GM18870 (cell line): Measurements from ENCODE around the gene CRYBG1.
A peak's percentile ranks its signal among the peaks of the same experiment; 100 is the strongest.

Experiments used
- ATAC-seq: cut with Tn5 transposase; IDR thresholded peaks from one replicate; pipeline ENCODE4 v1.9.1; 2021; ENCODE audit warnings: moderate library complexity; ENCODE audit not compliant: unreplicated experiment

Gene CRYBG1

GRCh38 chr6:106520711-106521401 lies 160.3 kb downstream of the CRYBG1 start:
- peak; percentile 59 for ATAC-seq

GRCh38 chr6:106522562-106523250 lies 162.2 kb downstream of the CRYBG1 start:
- ATAC-seq: no peak

- peak; percentile 36 for ATAC-seq
Measured at GRCh38 chr6:106525107-106525881, 164.8 kb downstream of the CRYBG1 start.

- ATAC-seq: no peak
Measured at GRCh38 chr6:106525882-106526275, 165.4 kb downstream of the CRYBG1 start.

- no peak for ATAC-seq
Measured at GRCh38 chr6:106527117-106527516, 166.6 kb downstream of the CRYBG1 start.

GRCh38 chr6:106527979-106528378 lies 167.5 kb downstream of the CRYBG1 start:
- ATAC-seq: no peak

- ATAC-seq: no peak
Measured at GRCh38 chr6:106528521-106528920, 168.0 kb downstream of the CRYBG1 start.

GRCh38 chr6:106529438-106529837 lies 168.9 kb downstream of the CRYBG1 start:
- no peak for ATAC-seq

- no peak for ATAC-seq
Measured at GRCh38 chr6:106530026-106530425, 169.5 kb downstream of the CRYBG1 start.

GRCh38 chr6:106530502-106530901 lies 170.0 kb downstream of the CRYBG1 start:
- no peak for ATAC-seq

- no peak for ATAC-seq
Measured at GRCh38 chr6:106533054-106533453, 172.5 kb downstream of the CRYBG1 start.

- ATAC-seq: no peak
Measured at GRCh38 chr6:106534004-106534403, 173.5 kb downstream of the CRYBG1 start.

- no peak for ATAC-seq
Measured at GRCh38 chr6:106534564-106534982, 174.1 kb downstream of the CRYBG1 start.

GRCh38 chr6:106535012-106535411 lies 174.5 kb downstream of the CRYBG1 start:
- ATAC-seq: no peak

- no peak for ATAC-seq
Measured at GRCh38 chr6:106536357-106536756, 175.8 kb downstream of the CRYBG1 start.

- ATAC-seq: no peak
Measured at GRCh38 chr6:106536851-106537250, 176.3 kb downstream of the CRYBG1 start.

GRCh38 chr6:106537662-106538061 lies 177.1 kb downstream of the CRYBG1 start:
- ATAC-seq: no peak

GRCh38 chr6:106538145-106538544 lies 177.6 kb downstream of the CRYBG1 start:
- ATAC-seq: no peak

GRCh38 chr6:106539936-106540335 lies 179.4 kb downstream of the CRYBG1 start:
- ATAC-seq: no peak

- no peak for ATAC-seq
Measured at GRCh38 chr6:106540432-106540831, 179.9 kb downstream of the CRYBG1 start.

- no peak for ATAC-seq
Measured at GRCh38 chr6:106540907-106541306, 180.4 kb downstream of the CRYBG1 start.

- ATAC-seq: no peak
Measured at GRCh38 chr6:106546261-106546690, 185.8 kb downstream of the CRYBG1 start.
